Liver (tissue), 9 donors: ENCODE data around the gene ZNF775. TPM values are rescaled to one million over a fixed set of nuclear protein-coding genes. Genes with fewer than 3 reads are reported as not detected.

Source experiments
- DNase-seq: peaks from one replicate; pipeline ENCODE4 v3.0.0-alpha.2; 2017; ENCODE audit warnings: low spot score
- H3K27ac ChIP-seq, 2 donors: one replicate each; pipeline ENCODE4 v1.7.0; 2013; ENCODE audit warnings: inconsistent platforms in 2 of 2, low read length in 2 of 2, control low read depth in 1 of 2, low read depth in 1 of 2, mild to moderate bottlenecking in 1 of 2
- H3K27me3 ChIP-seq, 4 donors: one replicate each; pipeline versions ENCODE4 v1.6.1 to v1.7.0; 2013; ENCODE audit warnings: low read length in 3 of 4, inconsistent platforms in 1 of 4, mild to moderate bottlenecking in 1 of 4, moderate library complexity in 1 of 4; ENCODE audit not compliant: control insufficient read depth in 4 of 4, insufficient read depth in 4 of 4
- H3K36me3 ChIP-seq, 4 donors: one replicate each; pipeline versions ENCODE4 v1.6.1 to v1.7.0; 2013; ENCODE audit warnings: low read length in 3 of 4, mild to moderate bottlenecking in 3 of 4, low read depth in 1 of 4, moderate library complexity in 1 of 4; ENCODE audit not compliant: control insufficient read depth in 4 of 4, insufficient read depth in 3 of 4
- H3K4me1 ChIP-seq, 4 donors: one replicate each; pipeline versions ENCODE4 v1.6.1 to v1.7.0; 2013; ENCODE audit warnings: low read length in 3 of 4, mild to moderate bottlenecking in 3 of 4, moderate library complexity in 1 of 4; ENCODE audit not compliant: control insufficient read depth in 4 of 4, insufficient read depth in 4 of 4
- H3K4me3 ChIP-seq, 3 donors: one replicate each; pipeline versions ENCODE4 v1.6.1 to v1.7.0; 2013; ENCODE audit warnings: low read length in 3 of 3, control low read depth in 1 of 3, low read depth in 1 of 3, mild to moderate bottlenecking in 1 of 3
- H3K9ac ChIP-seq, 2 donors: one replicate each; pipeline ENCODE4 v1.7.0; 2013; ENCODE audit warnings: low read length in 2 of 2, mild to moderate bottlenecking in 2 of 2, moderate library complexity in 2 of 2, control low read depth in 1 of 2, low read depth in 1 of 2
- H3K9me3 ChIP-seq, 4 donors: one replicate each; pipeline versions ENCODE4 v1.6.1 to v1.7.0; 2013; ENCODE audit warnings: low read length in 3 of 4; ENCODE audit not compliant: control insufficient read depth in 4 of 4
- EGR1 ChIP-seq, 2 donors: IDR thresholded peaks; 2 replicates each; pipeline ENCODE4 v1.6.1; 2016 to 2018; ENCODE audit warnings: antibody characterized with exemption in 2 of 2, low read depth in 2 of 2
- FOXA1 ChIP-seq: IDR thresholded peaks from 2 replicates; pipeline ENCODE4 v1.6.1; 2016; ENCODE audit warnings: antibody characterized with exemption
- FOXA2 ChIP-seq: IDR thresholded peaks from 2 replicates; pipeline ENCODE4 v1.6.1; 2016; ENCODE audit warnings: antibody characterized with exemption
- GABPA ChIP-seq, 2 donors: IDR thresholded peaks in 1 of 2; conservative IDR thresholded peaks in 1 of 2; 2 replicates each; pipeline ENCODE4 v1.6.1; 2016; ENCODE audit warnings: antibody characterized with exemption in 2 of 2, mild to moderate bottlenecking in 1 of 2, moderate library complexity in 1 of 2
- HNF4A ChIP-seq, 2 donors: conservative IDR thresholded peaks; 2 replicates each; pipeline ENCODE4 v1.6.1; 2016; ENCODE audit warnings: antibody characterized with exemption in 2 of 2, mild to moderate bottlenecking in 2 of 2
- HNF4G ChIP-seq: IDR thresholded peaks from 2 replicates; pipeline ENCODE4 v1.6.1; 2016; ENCODE audit warnings: antibody characterized with exemption
- JUND ChIP-seq, 2 donors: IDR thresholded peaks; 2 replicates each; pipeline ENCODE4 v1.6.1; 2016; ENCODE audit warnings: antibody characterized with exemption in 2 of 2
- NR2F2 ChIP-seq: IDR thresholded peaks from 2 replicates; pipeline ENCODE4 v1.6.1; 2016; ENCODE audit warnings: antibody characterized with exemption
- RAD21 ChIP-seq, 2 donors: IDR thresholded peaks; 2 replicates each; pipeline ENCODE4 v1.6.1; 2016; ENCODE audit warnings: antibody characterized with exemption in 2 of 2, mild to moderate bottlenecking in 2 of 2
- RXRA ChIP-seq, 2 donors: IDR thresholded peaks; 2 replicates each; pipeline ENCODE4 v1.6.1; 2017 to 2018; ENCODE audit warnings: antibody characterized with exemption in 2 of 2, mild to moderate bottlenecking in 1 of 2
- SP1 ChIP-seq: IDR thresholded peaks from 2 replicates; pipeline ENCODE4 v1.6.1; 2018; ENCODE audit warnings: antibody characterized with exemption, mild to moderate bottlenecking
- TAF1 ChIP-seq: conservative IDR thresholded peaks from 2 replicates; pipeline ENCODE4 v1.6.1; 2016; ENCODE audit warnings: antibody characterized with exemption, mild to moderate bottlenecking
- YY1 ChIP-seq: IDR thresholded peaks from 2 replicates; pipeline ENCODE4 v1.6.1; 2016; ENCODE audit warnings: antibody characterized with exemption, mild to moderate bottlenecking
- ZBTB33 ChIP-seq: IDR thresholded peaks from 2 replicates; pipeline ENCODE4 v1.6.1; 2016; ENCODE audit warnings: antibody characterized with exemption
- whole genome bisulfite sequencing: extraction: QIAGEN DNeasy Blood & Tissue Kit; methylation state at CpG from one replicate; pipeline ENCODE4 v1.1.7; 2013; 5-methylcytosine and 5-hydroxymethylcytosine counted together
- polyA plus RNA-seq, 2 donors: library from polyadenylated mRNA; stranded (reverse) in 1 of 2; unstranded in 1 of 2; fragments of 200-250 nt in 1 of 2; fragments of >200 nt in 1 of 2; fragmentation: Nextera tagmentation in 1 of 2; extraction: Ambion mirVana in 1 of 2; gene quantifications; one replicate each; pipeline versions ENCODE4 v1.2.1 to v1.2.3, GENCODE V29; 2013 to 2015
- total RNA-seq, 2 donors: library from RNA; depleted of rRNA; stranded (reverse); fragments of >200 nt; gene quantifications; one replicate each; pipeline ENCODE4 v1.2.3, GENCODE V29; 2014
- TF ChIP-seq, protein P1 (sequence below): fragments of 150-350 bp; IDR thresholded peaks from 2 replicates; pipeline ENCODE4 v1.5.1; 2017; ENCODE audit warnings: improper control_type of control experiment, low read depth, low read length; ENCODE audit not compliant: missing input control
- TF ChIP-seq, protein P2 (sequence below): IDR thresholded peaks from 2 replicates; pipeline ENCODE4 v1.6.1; 2016; ENCODE audit warnings: antibody characterized with exemption
- TF ChIP-seq, protein P3 (sequence below): IDR thresholded peaks from 2 replicates; pipeline ENCODE4 v1.6.1; 2016; ENCODE audit warnings: antibody characterized with exemption
- TF ChIP-seq, protein P4 (sequence below): IDR thresholded peaks from 2 replicates; pipeline ENCODE4 v1.6.1; 2016; ENCODE audit warnings: antibody characterized with exemption, mild to moderate bottlenecking
- donor health status: healthy.
- donor health status: healthy.
- donor health status: healthy.
- donor health status: healthy.
- donor health status: healthy.

The ZNF775 gene
- total and polyA plus RNA-seq, 4 donors: 0.08 to 3.1 (median 0.52) TPM

DNA sequence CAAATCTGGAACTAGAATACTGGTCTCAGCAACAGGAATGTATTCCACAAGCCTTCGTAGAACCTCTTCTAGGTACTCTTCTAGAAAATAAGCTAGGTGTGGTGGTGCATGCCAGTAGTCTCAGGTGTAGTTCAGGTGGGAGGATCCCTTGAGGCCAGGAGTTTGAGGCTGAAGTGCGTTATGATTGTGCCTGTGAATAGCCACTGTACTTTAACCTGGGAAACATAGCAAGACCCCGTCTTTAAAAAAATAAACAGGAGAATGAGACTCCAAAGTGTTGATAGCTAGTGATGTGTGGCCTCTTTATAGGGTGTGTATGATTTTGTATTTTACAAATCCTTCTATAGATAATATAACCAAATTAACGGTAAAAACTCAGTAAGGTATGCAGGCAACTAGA lies 1.5 kb upstream of the ZNF775 start:
- DNase-seq: no peak
- Histone ChIP-seq H3K9me3 (no peaks in the 10 kb centered on the region), H3K27me3 (no peaks in the 10 kb centered on the region), H3K27ac (peak overlapping the region; percentile 93 to 94), H3K4me1 (peaks cover 19 to 58% (median 47%) of the 10 kb centered on the region in 4 donors), H3K9ac (peak overlapping the region in 1 of 2 donors; percentile 93), H3K4me3 (no peak overlapping the region), H3K36me3 (peaks cover 2 to 11% (median 7%) of the 10 kb centered on the region in 4 donors)
- TF ChIP-seq JUND (IDR thresholded peaks at IDR 0.05) (no peak), EGR1 (IDR thresholded peaks at IDR 0.05; ENCODE audit: low read depth in 2 of 2) (no peak), TAF1 (no peak), FOXA1 (no peak), HNF4A (conservative IDR thresholded peaks at IDR 0.05) (no peak), GABPA (IDR thresholded peaks at IDR 0.05 in 1 of 2, conservative IDR thresholded peaks at IDR 0.05 in 1 of 2) (no peak), RXRA (IDR thresholded peaks at IDR 0.05) (no peak)
- 20% methylated on average over 4 of the region's 4 CpGs for WGBS

- DNase-seq: peak; percentile 49
- 2% methylated on average over 32 of the region's 32 CpGs for WGBS
- peak; percentile 19 to 33 for TF ChIP-seq RAD21 (IDR thresholded peaks at IDR 0.05)
- peak; percentile 44 for TF ChIP-seq ZBTB33
- TF ChIP-seq GABPA (IDR thresholded peaks at IDR 0.05 in 1 of 2, conservative IDR thresholded peaks at IDR 0.05 in 1 of 2): no peak
- peak in 1 of 2 donors; percentile 34 for TF ChIP-seq RXRA (IDR thresholded peaks at IDR 0.05)
- TF ChIP-seq HNF4G: no peak
- TF ChIP-seq YY1: peak; percentile 59
- TF ChIP-seq FOXA1: no peak
- peak; percentile 54 for TF ChIP-seq TAF1
- peak; percentile 60 for TF ChIP-seq NR2F2
- TF ChIP-seq EGR1 (IDR thresholded peaks at IDR 0.05; ENCODE audit: low read depth in 2 of 2): no peak
- no peak for TF ChIP-seq JUND (IDR thresholded peaks at IDR 0.05)
- TF ChIP-seq, protein P1, sequence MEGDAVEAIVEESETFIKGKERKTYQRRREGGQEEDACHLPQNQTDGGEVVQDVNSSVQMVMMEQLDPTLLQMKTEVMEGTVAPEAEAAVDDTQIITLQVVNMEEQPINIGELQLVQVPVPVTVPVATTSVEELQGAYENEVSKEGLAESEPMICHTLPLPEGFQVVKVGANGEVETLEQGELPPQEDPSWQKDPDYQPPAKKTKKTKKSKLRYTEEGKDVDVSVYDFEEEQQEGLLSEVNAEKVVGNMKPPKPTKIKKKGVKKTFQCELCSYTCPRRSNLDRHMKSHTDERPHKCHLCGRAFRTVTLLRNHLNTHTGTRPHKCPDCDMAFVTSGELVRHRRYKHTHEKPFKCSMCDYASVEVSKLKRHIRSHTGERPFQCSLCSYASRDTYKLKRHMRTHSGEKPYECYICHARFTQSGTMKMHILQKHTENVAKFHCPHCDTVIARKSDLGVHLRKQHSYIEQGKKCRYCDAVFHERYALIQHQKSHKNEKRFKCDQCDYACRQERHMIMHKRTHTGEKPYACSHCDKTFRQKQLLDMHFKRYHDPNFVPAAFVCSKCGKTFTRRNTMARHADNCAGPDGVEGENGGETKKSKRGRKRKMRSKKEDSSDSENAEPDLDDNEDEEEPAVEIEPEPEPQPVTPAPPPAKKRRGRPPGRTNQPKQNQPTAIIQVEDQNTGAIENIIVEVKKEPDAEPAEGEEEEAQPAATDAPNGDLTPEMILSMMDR: no peak
- TF ChIP-seq, protein P2, sequence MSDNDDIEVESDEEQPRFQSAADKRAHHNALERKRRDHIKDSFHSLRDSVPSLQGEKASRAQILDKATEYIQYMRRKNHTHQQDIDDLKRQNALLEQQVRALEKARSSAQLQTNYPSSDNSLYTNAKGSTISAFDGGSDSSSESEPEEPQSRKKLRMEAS: peak; percentile 36
- peak; percentile 23 for TF ChIP-seq FOXA2
- TF ChIP-seq, protein P3, sequence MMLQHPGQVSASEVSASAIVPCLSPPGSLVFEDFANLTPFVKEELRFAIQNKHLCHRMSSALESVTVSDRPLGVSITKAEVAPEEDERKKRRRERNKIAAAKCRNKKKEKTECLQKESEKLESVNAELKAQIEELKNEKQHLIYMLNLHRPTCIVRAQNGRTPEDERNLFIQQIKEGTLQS: no peak
- TF ChIP-seq, protein P4, sequence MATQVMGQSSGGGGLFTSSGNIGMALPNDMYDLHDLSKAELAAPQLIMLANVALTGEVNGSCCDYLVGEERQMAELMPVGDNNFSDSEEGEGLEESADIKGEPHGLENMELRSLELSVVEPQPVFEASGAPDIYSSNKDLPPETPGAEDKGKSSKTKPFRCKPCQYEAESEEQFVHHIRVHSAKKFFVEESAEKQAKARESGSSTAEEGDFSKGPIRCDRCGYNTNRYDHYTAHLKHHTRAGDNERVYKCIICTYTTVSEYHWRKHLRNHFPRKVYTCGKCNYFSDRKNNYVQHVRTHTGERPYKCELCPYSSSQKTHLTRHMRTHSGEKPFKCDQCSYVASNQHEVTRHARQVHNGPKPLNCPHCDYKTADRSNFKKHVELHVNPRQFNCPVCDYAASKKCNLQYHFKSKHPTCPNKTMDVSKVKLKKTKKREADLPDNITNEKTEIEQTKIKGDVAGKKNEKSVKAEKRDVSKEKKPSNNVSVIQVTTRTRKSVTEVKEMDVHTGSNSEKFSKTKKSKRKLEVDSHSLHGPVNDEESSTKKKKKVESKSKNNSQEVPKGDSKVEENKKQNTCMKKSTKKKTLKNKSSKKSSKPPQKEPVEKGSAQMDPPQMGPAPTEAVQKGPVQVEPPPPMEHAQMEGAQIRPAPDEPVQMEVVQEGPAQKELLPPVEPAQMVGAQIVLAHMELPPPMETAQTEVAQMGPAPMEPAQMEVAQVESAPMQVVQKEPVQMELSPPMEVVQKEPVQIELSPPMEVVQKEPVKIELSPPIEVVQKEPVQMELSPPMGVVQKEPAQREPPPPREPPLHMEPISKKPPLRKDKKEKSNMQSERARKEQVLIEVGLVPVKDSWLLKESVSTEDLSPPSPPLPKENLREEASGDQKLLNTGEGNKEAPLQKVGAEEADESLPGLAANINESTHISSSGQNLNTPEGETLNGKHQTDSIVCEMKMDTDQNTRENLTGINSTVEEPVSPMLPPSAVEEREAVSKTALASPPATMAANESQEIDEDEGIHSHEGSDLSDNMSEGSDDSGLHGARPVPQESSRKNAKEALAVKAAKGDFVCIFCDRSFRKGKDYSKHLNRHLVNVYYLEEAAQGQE: peak; percentile 32
- TF ChIP-seq HNF4A (conservative IDR thresholded peaks at IDR 0.05): peak in 1 of 2 donors; percentile 44
- TF ChIP-seq SP1: peak; percentile 57
- Histone ChIP-seq H3K9me3 (no peaks in the 10 kb centered on the region), H3K27ac (peak overlapping the region; percentile 93 to 94), H3K4me3 (peak overlapping the region; percentile 64 to 80 (median 73)), H3K27me3 (no peaks in the 10 kb centered on the region), H3K36me3 (peaks cover 2 to 8% (median 5%) of the 10 kb centered on the region in 4 donors), H3K4me1 (peaks cover 19 to 56% (median 47%) of the 10 kb centered on the region in 4 donors), H3K9ac (peak overlapping the region; percentile 82 to 93)
Observed at GRCh38 chr7:150378115-150378852, 846 bp upstream of the ZNF775 start.
